CD4-positive, alpha-beta T cell (primary cell): ENCODE data around the gene MEF2A. TPM values are rescaled to one million over a fixed set of nuclear protein-coding genes. Genes with fewer than 3 reads are reported as not detected.

Experiments
- ATAC-seq: fragments of 200-7000 bp; cut with Tn5 transposase; one replicate; pipeline ENCODE4 v1.10.0; 2022; ENCODE audit warnings: mild to moderate bottlenecking; ENCODE audit not compliant: poor library complexity
- CTCF ChIA-PET: fragments of 350-600 bp; sonication (Branson Sonifier 250); formaldehyde crosslinking; loops from one replicate; lab custom pipeline; 2021; ENCODE audit warnings: antibody characterized with exemption, inconsistent platforms; lab: Charles Lee
- POLR2A ChIA-PET: fragments of 350-600 bp; sonication (Branson Sonifier 250); formaldehyde crosslinking; loops from one replicate; lab custom pipeline; 2021; ENCODE audit warnings: antibody characterized with exemption, inconsistent platforms; lab: Charles Lee
- DNase-seq, 14 experiments: peaks; one replicate each; pipeline ENCODE4 v3.0.0-alpha.2; 2013 to 2020; ENCODE audit warnings: mixed read lengths in 2 of 14
- H3K27ac ChIP-seq, 2 donors: one replicate each; pipeline versions ENCODE4 v1.5.1 to v1.7.0; 2013; ENCODE audit warnings: low read length in 2 of 2, low read depth in 1 of 2, mild to moderate bottlenecking in 1 of 2
- H3K27me3 ChIP-seq, 2 experiments: 1 replicate in 1 of 2; 2 replicates in 1 of 2; pipeline versions ENCODE4 v1.6.1 to v1.7.0; 2013; ENCODE audit warnings: low read length in 2 of 2, control low read depth in 1 of 2, mild to moderate bottlenecking in 1 of 2, moderate library complexity in 1 of 2; ENCODE audit not compliant: insufficient read depth in 2 of 2, control insufficient read depth in 1 of 2
- H3K36me3 ChIP-seq: one replicate; pipeline ENCODE4 v1.6.1; 2013; ENCODE audit warnings: low read length, control low read depth; ENCODE audit not compliant: insufficient read depth
- H3K4me1 ChIP-seq: one replicate; pipeline ENCODE4 v1.6.1; 2013; ENCODE audit warnings: low read length, control low read depth; ENCODE audit not compliant: insufficient read depth
- H3K4me3 ChIP-seq: one replicate; pipeline ENCODE4 v1.5.1; 2013; ENCODE audit warnings: mild to moderate bottlenecking, low read length, moderate library complexity
- H3K9me3 ChIP-seq, 2 experiments: 1 replicate in 1 of 2; 2 replicates in 1 of 2; pipeline versions ENCODE4 v1.6.1 to v1.7.0; 2013; ENCODE audit warnings: low read length in 2 of 2, mild to moderate bottlenecking in 2 of 2, control low read depth in 1 of 2, moderate library complexity in 1 of 2; ENCODE audit not compliant: control insufficient read depth in 1 of 2, insufficient read depth in 1 of 2
- H3K27ac Mint-ChIP-seq: one replicate; pipeline ENCODE4 v1.8.0; 2020; ENCODE audit warnings: mixed read lengths
- H3K27me3 Mint-ChIP-seq: one replicate; pipeline ENCODE4 v1.8.0; 2021; ENCODE audit warnings: mixed read lengths
- H3K36me3 Mint-ChIP-seq: one replicate; pipeline ENCODE4 v1.8.0; 2021; ENCODE audit warnings: low read depth, mixed read lengths
- H3K4me1 Mint-ChIP-seq: one replicate; pipeline ENCODE4 v1.8.0; 2021; ENCODE audit warnings: low read depth, mixed read lengths
- H3K4me3 Mint-ChIP-seq: one replicate; pipeline ENCODE4 v1.8.0; 2020; ENCODE audit warnings: mild to moderate bottlenecking, mixed read lengths
- H3K9me3 Mint-ChIP-seq: one replicate; pipeline ENCODE4 v1.8.0; 2020; ENCODE audit warnings: mixed read lengths
- CTCF ChIP-seq: fragments of 200-600 bp; IDR thresholded peaks from one replicate; pipeline ENCODE4 v1.8.0; 2022; ENCODE audit warnings: antibody characterized with exemption, mild to moderate bottlenecking
- intact Hi-C, 2 experiments: fragments of 100-400 bp; cut with DNase I in 1 of 2; cut with micrococcal nuclease in 1 of 2; formaldehyde crosslinking; loops; one replicate each; pipeline versions ENCODE4 v1.15.1 to v1.9.0; 2023 to 2025; cut with DNase I, micrococcal nuclease
- total RNA-seq, 174 experiments: library from RNA in 2 of 174; stranded (reverse) in 2 of 174; gene quantifications; one replicate each; pipeline ENCODE4 v1.2.3 and lab custom pipeline; 2021 to 2026

The MEF2A gene
- total RNA-seq, 2 experiments from 2014 or later: 23.2 to 24.9 TPM

GRCh38 chr15:99547517-99547916 is 18.3 kb upstream of the MEF2A start:
- Mint-ChIP-seq H3K27ac (no peak overlapping the region), H3K9me3 (no peaks in the 10 kb centered on the region), H3K27me3 (no peaks in the 10 kb centered on the region), H3K36me3 (no peaks in the 10 kb centered on the region), H3K4me3 (no peak overlapping the region), H3K4me1 (no peaks in the 10 kb centered on the region)
- no peak for TF ChIP-seq CTCF
- ChIA-PET CTCF (no interaction called here), POLR2A (no interaction called here)
- no peak for ATAC-seq
- Histone ChIP-seq H3K36me3 (no peaks in the 10 kb centered on the region), H3K9me3 (no peaks in the 10 kb centered on the region), H3K4me3 (no peak overlapping the region), H3K27ac (no peak overlapping the region), H3K27me3 (peaks cover 0 to 2% of the 10 kb centered on the region in 2 experiments), H3K4me1 (no peaks in the 10 kb centered on the region)
- no peak for DNase-seq
- intact Hi-C loops: no loop called here

GRCh38 chr15:99550077-99550476 is 15.7 kb upstream of the MEF2A start:
- no peaks in the 10 kb centered on the region for H3K9me3 ChIP-seq
- Mint-ChIP-seq H3K4me1 (no peaks in the 10 kb centered on the region), H3K27ac (no peak overlapping the region), H3K36me3 (no peaks in the 10 kb centered on the region), H3K27me3 (no peaks in the 10 kb centered on the region), H3K4me3 (no peak overlapping the region), H3K9me3 (no peaks in the 10 kb centered on the region)
- POLR2A ChIA-PET: no interaction called here
- H3K27me3 ChIP-seq: no peaks in the 10 kb centered on the region
- H3K4me3 ChIP-seq: no peak overlapping the region
- H3K4me1 ChIP-seq: no peaks in the 10 kb centered on the region
- ATAC-seq (no peak), DNase-seq (no peak)
- H3K36me3 ChIP-seq: no peaks in the 10 kb centered on the region
- CTCF ChIA-PET: no interaction called here
- H3K27ac ChIP-seq: no peak overlapping the region
- TF ChIP-seq CTCF: no peak
- intact Hi-C loops: no loop called here

GRCh38 chr15:99552111-99552510 is 13.7 kb upstream of the MEF2A start:
- Mint-ChIP-seq H3K4me3 (no peak overlapping the region), H3K9me3 (no peaks in the 10 kb centered on the region), H3K36me3 (no peaks in the 10 kb centered on the region), H3K27ac (no peak overlapping the region), H3K27me3 (no peaks in the 10 kb centered on the region), H3K4me1 (no peaks in the 10 kb centered on the region)
- CTCF ChIA-PET: interaction anchor here (0.7 kb wide), 1 partner anchor 280 kb away, joined by 3 read pairs; no protein-coding TSS in a partner anchor
- Histone ChIP-seq H3K27ac (no peak overlapping the region), H3K9me3 (no peaks in the 10 kb centered on the region), H3K27me3 (no peaks in the 10 kb centered on the region), H3K4me3 (no peak overlapping the region), H3K4me1 (no peaks in the 10 kb centered on the region), H3K36me3 (no peaks in the 10 kb centered on the region)
- TF ChIP-seq CTCF: no peak
- ATAC-seq (no peak), DNase-seq (no peak)
- intact Hi-C loops: no loop called here
- POLR2A ChIA-PET: interaction anchor here (1.4 kb wide), 1 partner anchor 13 kb away, joined by 3 read pairs; no protein-coding TSS in a partner anchor
